GM19463 (cell line): ENCODE data around the gene SCFD1.

Source experiments
- ATAC-seq: cut with Tn5 transposase; IDR thresholded peaks from one replicate; pipeline ENCODE4 v1.9.1; 2021; ENCODE audit warnings: mild to moderate bottlenecking, moderate library complexity; ENCODE audit not compliant: unreplicated experiment

Gene SCFD1

GRCh38 chr14:30754778-30755177, 132.7 kb downstream of the SCFD1 start:
- ATAC-seq: no peak

DNA sequence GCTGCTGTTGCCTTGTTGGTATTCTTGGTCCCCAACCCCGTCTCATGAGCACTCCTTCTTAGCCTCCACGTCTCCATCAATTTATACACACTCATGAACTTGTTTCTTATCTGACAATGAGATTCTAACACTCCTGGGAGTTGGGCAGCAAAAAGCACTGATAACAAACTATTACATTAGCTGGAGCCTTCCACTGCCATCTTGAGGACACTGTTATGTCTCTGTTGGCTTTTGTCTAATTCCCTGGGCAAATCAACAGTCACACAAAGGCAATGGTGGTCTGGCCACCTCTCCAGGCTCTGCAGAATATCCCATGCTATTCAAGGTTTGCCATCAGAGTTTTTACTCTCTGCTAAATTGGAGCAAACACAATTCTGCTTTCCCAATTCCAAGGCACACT, 134.5 kb downstream of the SCFD1 start:
- no peak for ATAC-seq

- ATAC-seq: no peak
Observed at GRCh38 chr14:30757082-30757481, 135.0 kb downstream of the SCFD1 start.

GRCh38 chr14:30759172-30760125, 137.3 kb downstream of the SCFD1 start:
- no peak for ATAC-seq

DNA sequence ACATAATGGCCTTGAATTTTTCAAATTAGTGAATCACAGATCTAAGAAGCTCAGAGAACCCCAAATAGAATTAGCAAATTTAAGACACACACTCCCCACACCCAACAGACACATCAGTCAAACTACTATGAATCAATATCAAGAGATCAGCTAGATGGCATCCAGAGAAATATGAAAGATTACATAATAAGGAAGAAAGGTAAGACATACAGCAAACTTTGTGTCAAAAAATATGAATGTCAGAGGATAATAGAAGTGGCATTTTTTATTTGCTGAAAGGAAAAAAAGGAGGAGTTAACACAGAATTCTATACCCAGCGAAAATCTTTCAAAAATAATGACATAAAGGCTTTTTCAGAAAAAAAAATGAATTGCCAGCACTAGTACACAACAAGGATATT, 141.8 kb downstream of the SCFD1 start:
- ATAC-seq: no peak

- no peak for ATAC-seq
Observed at GRCh38 chr14:30767624-30768023, 145.5 kb downstream of the SCFD1 start.

- ATAC-seq: no peak
Observed at GRCh38 chr14:30768791-30769190, 146.7 kb downstream of the SCFD1 start.

GRCh38 chr14:30770376-30770775, 148.3 kb downstream of the SCFD1 start:
- ATAC-seq: no peak

- no peak for ATAC-seq
Observed at GRCh38 chr14:30771595-30771994, 149.5 kb downstream of the SCFD1 start.

DNA sequence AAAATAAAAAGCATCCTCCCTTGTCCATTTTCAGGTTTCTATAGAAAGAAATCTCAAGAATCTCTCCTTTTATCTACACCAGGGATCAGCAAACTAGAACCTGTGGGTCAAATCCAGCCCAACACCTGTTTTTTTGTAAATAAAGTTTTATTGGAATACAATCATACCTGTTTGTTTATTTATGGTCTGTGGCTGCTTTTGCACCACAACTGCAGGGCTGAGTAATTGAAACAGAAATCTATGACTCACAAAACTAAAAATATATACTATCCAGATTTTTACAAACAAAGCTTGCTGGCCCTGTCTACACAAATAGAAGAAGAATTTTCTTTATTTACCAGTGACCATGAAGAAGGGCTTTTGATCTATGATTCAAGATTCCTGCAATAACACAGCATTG, 157.1 kb downstream of the SCFD1 start:
- no peak for ATAC-seq
